ENCODE measurements around the gene MELK.

MELK gene

GRCh38 chr9:36676778-36677485, 104.2 kb downstream of the MELK start:
- DNase-seq, result no peak

- DNase-seq, result no peak
Measured at GRCh38 chr9:36677611-36678010, 104.9 kb downstream of the MELK start.

- DNase-seq, result no peak
Measured at GRCh38 chr9:36679710-36680109, 107.0 kb downstream of the MELK start.

GRCh38 chr9:36686471-36686870, 113.8 kb downstream of the MELK start:
- no peak for DNase-seq

GRCh38 chr9:36690412-36691168, 117.9 kb downstream of the MELK start:
- DNase-seq, result no peak

GRCh38 chr9:36691671-36692070, 119.0 kb downstream of the MELK start:
- no peak for DNase-seq

- DNase-seq, result no peak
Measured at GRCh38 chr9:36698984-36699383, 126.3 kb downstream of the MELK start.

GRCh38 chr9:36704148-36704547, 131.5 kb downstream of the MELK start:
- DNase-seq, result no peak

- DNase-seq, result no peak
Measured at GRCh38 chr9:36713515-36714490, 141.1 kb downstream of the MELK start.

- DNase-seq, result no peak
Measured at GRCh38 chr9:36716496-36716895, 143.8 kb downstream of the MELK start.

GRCh38 chr9:36717276-36717675, 144.6 kb downstream of the MELK start:
- DNase-seq, result no peak

GRCh38 chr9:36718612-36719011, 145.9 kb downstream of the MELK start:
- no peak for DNase-seq

- DNase-seq, result no peak
Measured at GRCh38 chr9:36720043-36720442, 147.3 kb downstream of the MELK start.

GRCh38 chr9:36721846-36722588, 149.3 kb downstream of the MELK start:
- no peak for DNase-seq

GRCh38 chr9:36725777-36726356, 153.2 kb downstream of the MELK start:
- no peak for DNase-seq

Measured in CD4-positive, alpha-beta T cell treated with Interleukin-15 for 1 hour (primary cell).